ENCODE data around the gene ARID4B. TPM values are rescaled to one million over a fixed set of nuclear protein-coding genes. Genes with fewer than 3 reads are reported as not detected.

The ARID4B gene
- polyA plus RNA-seq, 1 donor (not counting 4 experiments of a cell fraction or from before 2014, with no cell fraction given) = 12.7 TPM

GRCh38 chr1:235351441-235351840, 23.5 kb upstream of the ARID4B start:
- Histone ChIP-seq H3K9me1 (ENCODE audit: control insufficient read depth, extremely low read depth, insufficient read depth, low read length) (no peaks in the 10 kb centered on the region), H3K27me3 (ENCODE audit: control insufficient read depth, extremely low read depth, insufficient read depth, low read length) (no peaks in the 10 kb centered on the region), H3K9ac (ENCODE audit: control insufficient read depth, extremely low read depth, insufficient read depth, low read length) (no peak overlapping the region), H3K4me2 (ENCODE audit: control insufficient read depth, extremely low read depth, insufficient read depth, low read depth, low read length) (no peak overlapping the region), H3K4me3 (ENCODE audit: control insufficient read depth in 2 of 3, extremely low read depth in 1 of 3, insufficient read depth in 2 of 3, low read depth in 1 of 3, low read length in 3 of 3) (no peak overlapping the region), H3K36me3 (ENCODE audit: control insufficient read depth in 2 of 2, extremely low read depth in 1 of 2, insufficient read depth in 2 of 2, low read length in 2 of 2) (no peaks in the 10 kb centered on the region), H3K27ac (ENCODE audit: control insufficient read depth, insufficient read depth, low read length) (no peak overlapping the region), H2AFZ (ENCODE audit: control insufficient read depth, low read length) (no peak overlapping the region), H3K9me3 (ENCODE audit: control insufficient read depth, low read depth, low read length) (no peaks in the 10 kb centered on the region), H4K20me1 (ENCODE audit: control insufficient read depth, extremely low read depth, insufficient read depth, low read length) (no peaks in the 10 kb centered on the region), H3K79me2 (ENCODE audit: control insufficient read depth, insufficient read depth, low read length) (no peaks in the 10 kb centered on the region), H3K4me1 (ENCODE audit: control insufficient read depth, extremely low read depth, insufficient read depth, low read length) (no peaks in the 10 kb centered on the region)
- FAIRE-seq (no peak), DNase-seq (ENCODE audit: low read depth, low spot score) (no peak)
- TF ChIP-seq CTCF (optimal IDR thresholded peaks at IDR 0.05 in 1 of 3, IDR thresholded peaks at IDR 0.05 in 1 of 3, conservative IDR thresholded peaks at IDR 0.05 in 1 of 3; ENCODE audit: extremely low read depth in 1 of 3, insufficient read depth in 2 of 3, low read length in 3 of 3) = no peak
- no peak for TF ChIP-seq EZH2 (IDR thresholded peaks at IDR 0.05; ENCODE audit: low read length)
- dilution Hi-C loops (cut with MboI; ENCODE audit: extremely low pct_ligation_motif_present, low sequenced_read_pairs) = no loop called here

- Histone ChIP-seq H3K27me3 (ENCODE audit: control insufficient read depth, extremely low read depth, insufficient read depth, low read length) (no peaks in the 10 kb centered on the region), H3K9me3 (ENCODE audit: control insufficient read depth, low read depth, low read length) (no peaks in the 10 kb centered on the region), H3K9me1 (ENCODE audit: control insufficient read depth, extremely low read depth, insufficient read depth, low read length) (no peaks in the 10 kb centered on the region), H3K36me3 (ENCODE audit: control insufficient read depth in 2 of 2, extremely low read depth in 1 of 2, insufficient read depth in 2 of 2, low read length in 2 of 2) (peaks cover 3 to 4% of the 10 kb centered on the region in 2 experiments), H3K4me2 (ENCODE audit: control insufficient read depth, extremely low read depth, insufficient read depth, low read depth, low read length) (no peak overlapping the region), H3K27ac (ENCODE audit: control insufficient read depth, insufficient read depth, low read length) (no peak overlapping the region), H4K20me1 (ENCODE audit: control insufficient read depth, extremely low read depth, insufficient read depth, low read length) (no peaks in the 10 kb centered on the region), H2AFZ (ENCODE audit: control insufficient read depth, low read length) (no peak overlapping the region), H3K9ac (ENCODE audit: control insufficient read depth, extremely low read depth, insufficient read depth, low read length) (no peak overlapping the region), H3K4me1 (ENCODE audit: control insufficient read depth, extremely low read depth, insufficient read depth, low read length) (no peaks in the 10 kb centered on the region), H3K4me3 (ENCODE audit: control insufficient read depth in 2 of 3, extremely low read depth in 1 of 3, insufficient read depth in 2 of 3, low read depth in 1 of 3, low read length in 3 of 3) (no peak overlapping the region), H3K79me2 (ENCODE audit: control insufficient read depth, insufficient read depth, low read length) (no peaks in the 10 kb centered on the region)
- dilution Hi-C loops (cut with MboI; ENCODE audit: extremely low pct_ligation_motif_present, low sequenced_read_pairs) = no loop called here
- DNase-seq (ENCODE audit: low read depth, low spot score) (no peak), FAIRE-seq (no peak)
- TF ChIP-seq CTCF (optimal IDR thresholded peaks at IDR 0.05 in 1 of 3, IDR thresholded peaks at IDR 0.05 in 1 of 3, conservative IDR thresholded peaks at IDR 0.05 in 1 of 3; ENCODE audit: extremely low read depth in 1 of 3, insufficient read depth in 2 of 3, low read length in 3 of 3) = no peak
- no peak for TF ChIP-seq EZH2 (IDR thresholded peaks at IDR 0.05; ENCODE audit: low read length)
Observed at GRCh38 chr1:235343726-235344125, 15.7 kb upstream of the ARID4B start.

All from keratinocyte (primary cell).